HEK293T (cell line): Measurements from ENCODE around the gene KRTAP4-11.

Source experiments
- BHLHE40 ChIP-seq: fragments of 450-650 bp; IDR thresholded peaks from 2 replicates; pipeline ENCODE4 v1.6.1; 2016; ENCODE audit warnings: mild to moderate bottlenecking, moderate library complexity, borderline replicate concordance
- FOXA1 ChIP-seq: fragments of 450-650 bp; IDR thresholded peaks from 2 replicates; pipeline ENCODE4 v1.6.1; 2016; ENCODE audit warnings: mild to moderate bottlenecking
- FOXM1 ChIP-seq: fragments of 450-650 bp; IDR thresholded peaks from 2 replicates; pipeline ENCODE4 v1.6.1; 2017; ENCODE audit warnings: mild to moderate bottlenecking, borderline replicate concordance
- L3MBTL2 ChIP-seq: fragments of 450-650 bp; conservative IDR thresholded peaks from 2 replicates; pipeline ENCODE4 v1.6.1; 2016; ENCODE audit warnings: mild to moderate bottlenecking
- NFRKB ChIP-seq: fragments of 450-650 bp; IDR thresholded peaks from 2 replicates; pipeline ENCODE4 v1.6.1; 2016; ENCODE audit warnings: mild to moderate bottlenecking, moderate library complexity
- SP1 ChIP-seq: fragments of 450-650 bp; IDR thresholded peaks from 2 replicates; pipeline ENCODE4 v1.6.1; 2017
- ZNF384 ChIP-seq: fragments of 450-650 bp; IDR thresholded peaks from 2 replicates; pipeline ENCODE4 v1.6.1; 2016

DNA sequence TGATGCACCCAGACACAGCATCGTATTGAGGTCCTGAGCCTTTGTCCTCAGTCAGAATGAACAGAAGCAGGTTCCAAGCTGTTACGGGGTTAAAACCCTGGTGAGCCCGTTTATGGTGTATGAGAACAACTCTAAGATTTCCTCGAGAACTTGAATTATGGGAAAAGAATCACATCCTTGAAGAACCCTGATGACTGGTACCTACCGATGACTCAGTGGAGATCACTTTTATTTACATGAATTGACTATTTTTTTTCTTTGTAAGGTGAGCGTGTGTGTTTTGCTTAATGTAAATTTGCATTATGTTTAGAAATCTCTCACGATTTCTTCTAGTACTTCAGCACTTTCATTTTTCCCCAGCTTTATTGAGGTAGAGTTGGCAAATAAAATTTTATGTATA lies 45.7 kb upstream of the KRTAP4-11 start:
- TF ChIP-seq FOXA1 (no peak), NFRKB (no peak), FOXM1 (no peak), BHLHE40 (no peak), L3MBTL2 (no peak), SP1 (no peak), ZNF384 (no peak)
